Tibial artery (tissue), 4 donors: ENCODE results near the gene HGFAC.

Experiments used
- DNase-seq, 2 donors: peaks; one replicate each; pipeline ENCODE4 v3.0.0-alpha.2; 2019
- H3K27ac ChIP-seq, 2 donors: fragments of 200-600 bp; sonication (generic) in 1 of 2; 1 replicate in 1 of 2; 2 replicates in 1 of 2; pipeline ENCODE4 v1.5.1; 2018 to 2019; ENCODE audit warnings: mild to moderate bottlenecking in 1 of 2
- H3K27me3 ChIP-seq, 2 donors: fragments of 200-600 bp; sonication (generic) in 1 of 2; one replicate each; pipeline versions ENCODE4 v1.5.1 to v1.6.0; 2016 to 2019
- H3K36me3 ChIP-seq, 3 donors: fragments of 200-600 bp; sonication (generic) in 2 of 3; one replicate each; pipeline ENCODE4 v1.5.1; 2016 to 2019; ENCODE audit warnings: mild to moderate bottlenecking in 2 of 3
- H3K4me1 ChIP-seq, 4 donors: fragments of 200-600 bp; sonication (generic) in 2 of 4; 1 replicate in 3 of 4; 2 replicates in 1 of 4; pipeline ENCODE4 v1.5.1; 2016 to 2019
- H3K4me3 ChIP-seq, 2 donors: fragments of 200-600 bp; sonication (generic) in 1 of 2; 1 replicate in 1 of 2; 2 replicates in 1 of 2; pipeline ENCODE4 v1.5.1; 2018 to 2019; ENCODE audit warnings: mild to moderate bottlenecking in 2 of 2
- H3K9me3 ChIP-seq, 3 donors: fragments of 200-600 bp; sonication (generic) in 1 of 3; one replicate each; pipeline ENCODE4 v1.5.1; 2016 to 2019
- CTCF ChIP-seq, 2 experiments: fragments of 200-600 bp in 1 of 2; fragments of 450-650 bp in 1 of 2; IDR thresholded peaks; one replicate each; pipeline ENCODE4 v1.5.1; 2017 to 2019; ENCODE audit warnings: antibody characterized with exemption in 2 of 2, mild to moderate bottlenecking in 1 of 2, moderate library complexity in 1 of 2
- intact Hi-C: fragments of 100-400 bp; cut with DNase I; formaldehyde crosslinking; loops from one replicate; pipeline ENCODE4 v1.15.0; 2023; ENCODE audit warnings: low total_unique reads

Gene HGFAC

GRCh38 chr4:3441501-3442459 lies at the start of gene HGFAC:
Gene HGFAC (plus strand): TSS chr4:3441968. CDS start chr4:3442002, 34 bp downstream.
- no peak for TF ChIP-seq CTCF (IDR thresholded peaks at IDR 0.05)
- intact Hi-C loops = loop anchor here (10.0 kb wide), 2 partner anchors 247 to 337 kb away; no protein-coding TSS in a partner anchor
- Histone ChIP-seq H3K9me3 (no peaks in the 10 kb centered on the region), H3K27me3 (no peaks in the 10 kb centered on the region), H3K36me3 (no peaks in the 10 kb centered on the region), H3K4me1 (peaks cover 0 to 23% (median 12%) of the 10 kb centered on the region in 4 donors), H3K27ac (no peak within 1 kb of the TSS), H3K4me3 (no peak within 1 kb of the TSS)
- DNase-seq = peak in 1 of 2 donors; percentile 64

GRCh38 chr4:3392321-3392720 lies 49.4 kb upstream of the HGFAC start:
- no peak overlapping the region for H3K4me3 ChIP-seq
- DNase-seq = no peak
- H3K9me3 ChIP-seq = no peaks in the 10 kb centered on the region
- H3K36me3 ChIP-seq = no peaks in the 10 kb centered on the region
- no peaks in the 10 kb centered on the region for H3K27me3 ChIP-seq
- H3K27ac ChIP-seq = no peak overlapping the region
- no peak for TF ChIP-seq CTCF (IDR thresholded peaks at IDR 0.05)
- peaks cover 0 to 20% (median 15%) of the 10 kb centered on the region in 4 donors for H3K4me1 ChIP-seq
- intact Hi-C loops = no loop called here

GRCh38 chr4:3393171-3393570 lies 48.6 kb upstream of the HGFAC start:
- no peak for TF ChIP-seq CTCF (IDR thresholded peaks at IDR 0.05)
- no peak overlapping the region for H3K4me3 ChIP-seq
- H3K4me1 ChIP-seq = peaks cover 0 to 14% (median 10%) of the 10 kb centered on the region in 4 donors
- DNase-seq = no peak
- no peaks in the 10 kb centered on the region for H3K36me3 ChIP-seq
- no peaks in the 10 kb centered on the region for H3K27me3 ChIP-seq
- no peaks in the 10 kb centered on the region for H3K9me3 ChIP-seq
- H3K27ac ChIP-seq = no peak overlapping the region
- intact Hi-C loops = no loop called here

GRCh38 chr4:3396600-3396999 lies 45.2 kb upstream of the HGFAC start:
- no peak for TF ChIP-seq CTCF (IDR thresholded peaks at IDR 0.05)
- intact Hi-C loops = no loop called here
- Histone ChIP-seq H3K36me3 (no peaks in the 10 kb centered on the region), H3K27me3 (no peaks in the 10 kb centered on the region), H3K27ac (no peak overlapping the region), H3K4me1 (peaks cover 0 to 17% (median 5%) of the 10 kb centered on the region in 4 donors), H3K9me3 (no peaks in the 10 kb centered on the region), H3K4me3 (no peak overlapping the region)
- no peak for DNase-seq

- Histone ChIP-seq H3K27ac (no peak overlapping the region), H3K27me3 (no peaks in the 10 kb centered on the region), H3K9me3 (no peaks in the 10 kb centered on the region), H3K4me1 (peaks cover 0 to 22% (median 9%) of the 10 kb centered on the region in 4 donors), H3K36me3 (no peaks in the 10 kb centered on the region), H3K4me3 (no peak overlapping the region)
- TF ChIP-seq CTCF (IDR thresholded peaks at IDR 0.05) = no peak
- DNase-seq = no peak
- intact Hi-C loops = no loop called here
Measured at GRCh38 chr4:3397128-3397527, 44.6 kb upstream of the HGFAC start.
